ENCODE measurements around the gene AURKB.
"Not testable (repeated sequence)": the region's sequence is repeated elsewhere in the genome, so short reads cannot be mapped to it uniquely, and the experiment has no call there.

The AURKB gene

DNA sequence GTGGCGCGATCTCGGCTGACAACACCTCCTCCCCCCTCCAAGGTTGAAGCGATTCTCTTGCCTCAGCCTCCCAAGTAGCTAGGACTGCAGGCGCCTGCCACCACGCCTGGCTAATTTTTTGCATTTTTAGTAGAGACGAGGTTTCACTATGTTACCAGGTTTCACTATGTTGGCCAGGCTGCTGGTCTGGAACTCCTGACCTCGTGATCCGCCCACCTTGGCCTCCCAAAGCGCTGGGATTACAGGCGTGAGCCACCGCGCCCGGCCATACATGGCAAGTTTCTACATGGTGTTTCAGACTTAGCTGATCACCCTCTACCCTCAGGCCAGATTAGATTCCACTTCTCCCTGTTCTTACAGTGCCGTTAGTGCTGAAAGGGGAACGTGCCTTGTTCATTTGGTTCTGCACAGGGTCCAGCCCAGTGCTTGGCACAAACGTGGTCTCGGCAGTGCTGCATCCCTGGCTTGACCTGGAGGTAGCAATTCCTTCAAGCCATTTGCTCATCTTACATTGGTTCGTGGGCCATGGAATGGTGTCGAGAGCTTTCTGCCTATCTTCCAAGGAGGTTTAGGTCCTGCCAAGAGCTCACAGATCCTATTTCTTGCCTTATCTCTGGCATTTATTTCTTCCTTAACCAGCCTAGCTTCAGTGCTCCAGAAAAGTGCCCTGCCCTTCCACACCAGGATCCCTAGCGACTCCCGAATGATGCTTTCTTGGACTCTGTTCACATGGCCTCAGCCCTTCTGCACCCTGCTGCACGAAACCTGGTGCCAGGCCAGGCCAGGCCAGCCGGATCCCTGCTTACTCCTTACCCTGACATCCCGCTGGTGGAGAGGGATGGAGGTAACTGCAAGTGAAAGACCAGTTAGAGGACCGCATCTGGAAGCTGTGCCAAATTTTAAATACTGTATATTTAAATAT is 14.8 kb upstream of the AURKB start:
- H3K36me3 ChIP-seq (ENCODE audit: control insufficient read depth, insufficient read depth, low read length), result peaks cover 31% of the 10 kb centered on the region
- H3K27me3 ChIP-seq (ENCODE audit: control insufficient read depth, insufficient read depth, low read length), result no peaks in the 10 kb centered on the region
- H3K4me3 ChIP-seq (ENCODE audit: low read depth, low read length), result no peak overlapping the region
- no peak overlapping the region for H3K9ac ChIP-seq (ENCODE audit: low read length)
- no peaks in the 10 kb centered on the region for H3K9me3 ChIP-seq (ENCODE audit: control insufficient read depth, insufficient read depth, low read depth, low read length)
- H3K4me1 ChIP-seq (ENCODE audit: control insufficient read depth, insufficient read depth, low read length), result peaks cover 10% of the 10 kb centered on the region; the same call in 1 of the 2 replicates
- H3K27ac ChIP-seq (ENCODE audit: low read depth, low read length), result no peak overlapping the region

DNA sequence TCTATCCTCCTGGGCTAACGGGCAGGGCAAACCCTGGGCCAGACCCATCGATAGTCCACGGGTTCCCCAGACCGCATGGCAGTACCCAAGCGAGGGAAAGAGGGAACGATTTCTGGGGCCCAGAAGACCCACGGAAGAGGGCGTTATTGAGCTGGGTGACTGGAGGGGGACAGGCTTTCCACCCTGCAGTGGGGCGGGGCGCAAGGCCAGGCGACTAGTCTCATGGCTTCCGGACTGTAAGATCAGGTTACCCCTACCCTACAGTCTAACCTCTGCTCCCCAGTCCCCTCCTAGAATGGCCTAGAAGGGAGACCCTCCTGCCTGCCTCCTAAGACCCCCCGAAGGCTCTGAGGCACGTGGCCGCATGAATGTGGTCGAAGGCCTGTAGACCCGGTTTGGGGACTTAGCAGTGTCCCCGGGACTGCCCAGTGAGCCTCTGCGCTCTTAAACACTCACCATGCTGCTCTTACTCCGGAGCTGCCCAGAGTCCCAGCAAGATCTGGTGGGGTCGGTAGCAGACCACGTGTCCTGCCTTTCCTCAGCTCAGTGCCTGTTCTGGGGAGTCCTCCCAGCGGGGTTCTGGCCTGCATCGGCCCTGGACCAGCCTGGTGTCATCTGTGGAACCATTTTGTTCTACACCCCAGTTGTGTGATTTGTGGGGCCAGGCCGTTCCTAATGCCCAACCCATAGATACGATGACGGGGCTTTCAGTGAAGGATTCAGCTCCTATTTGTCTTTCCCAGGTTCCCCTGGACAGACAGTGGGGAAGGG is 13.2 kb upstream of the AURKB start:
- Histone ChIP-seq H3K9me3 (ENCODE audit: control insufficient read depth, insufficient read depth, low read depth, low read length) (no peaks in the 10 kb centered on the region), H3K27me3 (ENCODE audit: control insufficient read depth, insufficient read depth, low read length) (no peaks in the 10 kb centered on the region), H3K9ac (ENCODE audit: low read length) (peak overlapping the region; percentile 87), H3K4me1 (ENCODE audit: control insufficient read depth, insufficient read depth, low read length) (peaks cover 10% of the 10 kb centered on the region; the same call in 1 of the 2 replicates), H3K27ac (ENCODE audit: low read depth, low read length) (peak overlapping the region; percentile 30; the same call in 1 of the 2 replicates), H3K4me3 (ENCODE audit: low read depth, low read length) (peak overlapping the region; percentile 78), H3K36me3 (ENCODE audit: control insufficient read depth, insufficient read depth, low read length) (peaks cover 15% of the 10 kb centered on the region)

DNA sequence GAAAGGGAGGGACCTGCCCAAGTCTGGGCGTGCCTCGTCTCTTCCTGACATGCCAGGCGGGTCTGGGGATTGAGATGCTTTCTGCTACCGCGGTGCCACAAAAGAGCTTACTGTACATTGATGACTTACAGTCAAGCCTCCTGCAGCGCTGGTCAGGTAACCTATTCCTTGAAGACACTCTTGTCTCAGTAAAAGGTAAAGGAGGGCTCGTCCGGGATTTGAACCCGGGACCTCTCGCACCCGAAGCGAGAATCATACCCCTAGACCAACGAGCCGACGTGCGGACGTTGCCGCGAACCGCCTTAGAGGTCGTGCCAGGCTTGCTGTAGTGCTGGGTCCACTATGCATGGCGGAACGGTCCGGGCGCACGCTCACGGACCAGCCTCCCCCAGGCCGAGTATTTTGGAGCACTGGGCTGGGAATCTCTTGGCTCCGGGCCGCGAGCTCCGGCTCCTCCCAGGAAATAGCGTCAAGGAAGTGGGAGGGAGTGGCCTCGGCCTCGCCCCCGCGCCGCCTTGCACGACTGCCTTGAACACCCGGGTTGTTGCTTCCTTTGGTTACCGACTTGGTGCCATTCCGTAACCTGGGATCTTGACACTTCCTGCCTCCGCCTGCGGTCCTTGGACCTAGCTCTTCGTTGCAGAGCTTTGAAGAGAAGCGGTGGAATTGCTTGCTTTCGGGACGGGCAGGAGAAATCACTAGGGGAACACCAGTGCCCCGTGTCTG is 12.4 kb upstream of the AURKB start:
- H3K27ac ChIP-seq (ENCODE audit: low read depth, low read length), result peak overlapping the region; percentile 30; the same call in 1 of the 2 replicates
- H3K27me3 ChIP-seq (ENCODE audit: control insufficient read depth, insufficient read depth, low read length), result no peaks in the 10 kb centered on the region
- peaks cover 14% of the 10 kb centered on the region; the same call in 1 of the 2 replicates for H3K4me1 ChIP-seq (ENCODE audit: control insufficient read depth, insufficient read depth, low read length)
- H3K36me3 ChIP-seq (ENCODE audit: control insufficient read depth, insufficient read depth, low read length), result peaks cover 8% of the 10 kb centered on the region
- H3K4me3 ChIP-seq (ENCODE audit: low read depth, low read length), result peak overlapping the region; percentile 78
- no peaks in the 10 kb centered on the region for H3K9me3 ChIP-seq (ENCODE audit: control insufficient read depth, insufficient read depth, low read depth, low read length)
- peak overlapping the region; percentile 87 for H3K9ac ChIP-seq (ENCODE audit: low read length)

DNA sequence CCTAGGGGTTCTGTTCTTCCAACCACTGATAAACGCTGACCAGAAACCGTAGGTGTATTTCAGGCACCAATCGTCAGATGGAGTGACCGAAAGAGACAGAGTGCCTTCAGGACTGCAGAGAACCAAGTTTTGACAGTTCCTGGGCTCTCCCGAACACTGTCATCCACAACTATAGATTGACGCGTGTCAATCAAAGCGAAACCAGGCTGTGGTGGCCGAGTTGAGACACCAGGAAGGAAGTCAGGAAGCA is 11.9 kb upstream of the AURKB start:
- peaks cover 3% of the 10 kb centered on the region for H3K36me3 ChIP-seq (ENCODE audit: control insufficient read depth, insufficient read depth, low read length)
- peaks cover 11% of the 10 kb centered on the region; the same call in 1 of the 2 replicates for H3K4me1 ChIP-seq (ENCODE audit: control insufficient read depth, insufficient read depth, low read length)
- no peaks in the 10 kb centered on the region for H3K27me3 ChIP-seq (ENCODE audit: control insufficient read depth, insufficient read depth, low read length)
- no peak overlapping the region for H3K27ac ChIP-seq (ENCODE audit: low read depth, low read length)
- H3K4me3 ChIP-seq (ENCODE audit: low read depth, low read length), result peak overlapping the region; percentile 78
- H3K9ac ChIP-seq (ENCODE audit: low read length), result peak overlapping the region; percentile 87
- no peaks in the 10 kb centered on the region for H3K9me3 ChIP-seq (ENCODE audit: control insufficient read depth, insufficient read depth, low read depth, low read length)

- Histone ChIP-seq H3K4me3 (ENCODE audit: low read depth, low read length) (peak overlapping the region; percentile 78), H3K4me1 (ENCODE audit: control insufficient read depth, insufficient read depth, low read length) (peaks cover 8% of the 10 kb centered on the region; the same call in 1 of the 2 replicates), H3K36me3 (ENCODE audit: control insufficient read depth, insufficient read depth, low read length) (no peaks in the 10 kb centered on the region), H3K27me3 (ENCODE audit: control insufficient read depth, insufficient read depth, low read length) (no peaks in the 10 kb centered on the region), H3K9ac (ENCODE audit: low read length) (peak overlapping the region; percentile 85), H3K27ac (ENCODE audit: low read depth, low read length) (peak overlapping the region; percentile 35; the same call in 1 of the 2 replicates), H3K9me3 (ENCODE audit: control insufficient read depth, insufficient read depth, low read depth, low read length) (no peaks in the 10 kb centered on the region)
Observed at GRCh38 chr17:8221663-8222379, 11.4 kb upstream of the AURKB start.

GRCh38 chr17:8220783-8221662 is 10.6 kb upstream of the AURKB start:
- Histone ChIP-seq H3K4me1 (ENCODE audit: control insufficient read depth, insufficient read depth, low read length) (peaks cover 8% of the 10 kb centered on the region; the same call in 1 of the 2 replicates), H3K27me3 (ENCODE audit: control insufficient read depth, insufficient read depth, low read length) (no peaks in the 10 kb centered on the region), H3K9me3 (ENCODE audit: control insufficient read depth, insufficient read depth, low read depth, low read length) (no peaks in the 10 kb centered on the region), H3K27ac (ENCODE audit: low read depth, low read length) (peak overlapping the region; percentile 41; the same call in 1 of the 2 replicates), H3K4me3 (ENCODE audit: low read depth, low read length) (peak overlapping the region; percentile 78), H3K9ac (ENCODE audit: low read length) (peak overlapping the region; percentile 85), H3K36me3 (ENCODE audit: control insufficient read depth, insufficient read depth, low read length) (no peaks in the 10 kb centered on the region)

GRCh38 chr17:8214000-8214399 is 3.6 kb upstream of the AURKB start:
- not testable (repeated sequence) for H3K27ac ChIP-seq (ENCODE audit: low read depth, low read length); H3K9me3 ChIP-seq (ENCODE audit: control insufficient read depth, insufficient read depth, low read depth, low read length); H3K4me1 ChIP-seq (ENCODE audit: control insufficient read depth, insufficient read depth, low read length); H3K4me3 ChIP-seq (ENCODE audit: low read depth, low read length); H3K27me3 ChIP-seq (ENCODE audit: control insufficient read depth, insufficient read depth, low read length); H3K9ac ChIP-seq (ENCODE audit: low read length); H3K36me3 ChIP-seq (ENCODE audit: control insufficient read depth, insufficient read depth, low read length)

- Histone ChIP-seq H3K4me3 (ENCODE audit: low read depth, low read length) (no peak overlapping the region), H3K27ac (ENCODE audit: low read depth, low read length) (no peak overlapping the region), H3K4me1 (ENCODE audit: control insufficient read depth, insufficient read depth, low read length) (0 out of 2 replicates have a peak, but pooled peaks cover 4% of the 10 kb centered on the region), H3K9me3 (ENCODE audit: control insufficient read depth, insufficient read depth, low read depth, low read length) (no peaks in the 10 kb centered on the region), H3K9ac (ENCODE audit: low read length) (no peak overlapping the region), H3K27me3 (ENCODE audit: control insufficient read depth, insufficient read depth, low read length) (no peaks in the 10 kb centered on the region), H3K36me3 (ENCODE audit: control insufficient read depth, insufficient read depth, low read length) (peaks cover 6% of the 10 kb centered on the region)
Observed at GRCh38 chr17:8212312-8213180, 2.2 kb upstream of the AURKB start.

DNA sequence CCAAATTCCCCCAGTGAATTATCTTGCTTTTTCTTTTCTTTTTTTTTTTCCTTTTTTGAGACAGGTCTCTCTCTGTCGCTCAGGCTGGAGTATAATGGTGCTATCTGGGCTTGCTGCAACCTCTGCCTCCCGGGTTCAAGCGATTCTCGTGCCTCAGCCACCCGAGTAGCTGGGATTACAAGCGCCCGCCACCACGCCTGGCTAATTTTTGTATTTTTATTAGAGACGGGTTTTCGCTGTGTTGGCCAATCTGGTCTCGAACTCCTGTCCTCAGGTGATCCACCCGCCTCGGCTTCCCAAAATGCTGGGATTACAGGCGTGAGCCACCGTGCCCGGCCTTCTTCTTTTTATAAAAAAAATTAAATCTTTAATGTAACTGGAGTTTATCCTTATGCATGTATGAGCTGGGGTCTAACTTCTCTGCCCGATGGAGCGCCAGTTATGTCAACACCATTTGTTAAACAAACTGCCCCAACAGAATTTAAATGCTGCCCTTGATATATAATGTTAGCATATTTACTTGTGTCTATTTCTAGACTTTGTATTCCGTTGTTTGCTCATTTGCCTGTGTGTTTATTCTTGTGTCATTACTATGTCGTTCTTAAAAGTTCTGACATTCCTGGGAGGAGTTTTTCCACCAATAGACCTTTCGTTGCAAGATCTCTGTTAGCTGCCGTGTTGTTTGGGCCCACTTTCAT is 535 bp upstream of the AURKB start:
- Histone ChIP-seq H3K9me3 (ENCODE audit: control insufficient read depth, insufficient read depth, low read depth, low read length) (no peaks in the 10 kb centered on the region), H3K27me3 (ENCODE audit: control insufficient read depth, insufficient read depth, low read length) (no peaks in the 10 kb centered on the region), H3K4me3 (ENCODE audit: low read depth, low read length) (peak overlapping the region; percentile 78), H3K9ac (ENCODE audit: low read length) (peak overlapping the region; percentile 95), H3K4me1 (ENCODE audit: control insufficient read depth, insufficient read depth, low read length) (0 out of 2 replicates have a peak, but pooled peaks cover 4% of the 10 kb centered on the region), H3K27ac (ENCODE audit: low read depth, low read length) (no peak overlapping the region), H3K36me3 (ENCODE audit: control insufficient read depth, insufficient read depth, low read length) (peaks cover 22% of the 10 kb centered on the region)

Data from HUES6 (cell line).